Neural crest cell (in vitro differentiated cells): Measurements from ENCODE around the gene ZNF341. TPM values are rescaled to one million over a fixed set of nuclear protein-coding genes. Genes with fewer than 3 reads are reported as not detected.

ENCODE experiments used
- DNase-seq: peaks from one replicate; pipeline ENCODE4 v3.0.0; 2021; ENCODE audit warnings: low read depth, mixed read lengths, low spot score
- H3K27ac Mint-ChIP-seq: one replicate; pipeline ENCODE4 v1.8.0; 2021; ENCODE audit warnings: mild to moderate bottlenecking, mixed read lengths; ENCODE audit not compliant: unreplicated experiment
- H3K27me3 Mint-ChIP-seq: 2 replicates; pipeline ENCODE4 v1.8.0; 2021; ENCODE audit warnings: low read depth, mild to moderate bottlenecking, mixed read lengths
- H3K36me3 Mint-ChIP-seq: 2 replicates; pipeline ENCODE4 v1.8.0; 2021; ENCODE audit warnings: low read depth, mild to moderate bottlenecking, mixed read lengths
- H3K4me1 Mint-ChIP-seq: 2 replicates; pipeline ENCODE4 v1.8.0; 2021; ENCODE audit warnings: mixed read lengths
- H3K4me3 Mint-ChIP-seq: one replicate; pipeline ENCODE4 v1.8.0; 2021; ENCODE audit warnings: mild to moderate bottlenecking, mixed read lengths
- H3K9me3 Mint-ChIP-seq: 2 replicates; pipeline ENCODE4 v1.8.0; 2021; ENCODE audit warnings: mixed read lengths
- total RNA-seq: library from RNA; stranded (reverse); gene quantifications from 2 replicates; pipeline ENCODE4 v1.2.1, GENCODE V29; 2021
- TF ChIP-seq, protein P1 (sequence below): fragments of 200-600 bp; sonication (generic); conservative IDR thresholded peaks from 2 replicates; pipeline ENCODE4 v1.5.0; 2021; ENCODE audit warnings: antibody characterized with exemption, mild to moderate bottlenecking

The ZNF341 gene
- total RNA-seq, 1 donor from 2014 or later: 5.1 TPM

DNA sequence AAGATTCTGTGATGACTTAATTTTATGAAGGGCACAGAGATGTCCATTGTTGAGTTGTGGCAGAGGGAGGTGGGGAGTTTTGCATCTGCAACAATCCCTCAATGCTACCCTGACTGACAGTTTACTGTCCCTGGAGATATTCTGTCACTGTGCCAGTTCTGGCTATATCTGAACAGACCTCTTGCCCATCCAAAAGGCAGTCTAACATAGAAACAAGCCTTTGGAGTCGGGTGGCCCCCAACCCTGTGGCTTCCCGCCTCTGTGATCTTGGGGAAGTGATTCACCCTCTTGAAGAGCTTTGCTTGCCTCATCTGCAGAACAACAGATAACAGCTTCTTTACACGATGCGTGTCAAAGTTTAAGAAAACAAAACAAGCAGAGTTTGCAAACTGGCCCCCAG, 41.8 kb upstream of the ZNF341 start:
- no peak for DNase-seq
- peak overlapping the region; percentile 79 for H3K27ac Mint-ChIP-seq
- TF ChIP-seq, protein P1, sequence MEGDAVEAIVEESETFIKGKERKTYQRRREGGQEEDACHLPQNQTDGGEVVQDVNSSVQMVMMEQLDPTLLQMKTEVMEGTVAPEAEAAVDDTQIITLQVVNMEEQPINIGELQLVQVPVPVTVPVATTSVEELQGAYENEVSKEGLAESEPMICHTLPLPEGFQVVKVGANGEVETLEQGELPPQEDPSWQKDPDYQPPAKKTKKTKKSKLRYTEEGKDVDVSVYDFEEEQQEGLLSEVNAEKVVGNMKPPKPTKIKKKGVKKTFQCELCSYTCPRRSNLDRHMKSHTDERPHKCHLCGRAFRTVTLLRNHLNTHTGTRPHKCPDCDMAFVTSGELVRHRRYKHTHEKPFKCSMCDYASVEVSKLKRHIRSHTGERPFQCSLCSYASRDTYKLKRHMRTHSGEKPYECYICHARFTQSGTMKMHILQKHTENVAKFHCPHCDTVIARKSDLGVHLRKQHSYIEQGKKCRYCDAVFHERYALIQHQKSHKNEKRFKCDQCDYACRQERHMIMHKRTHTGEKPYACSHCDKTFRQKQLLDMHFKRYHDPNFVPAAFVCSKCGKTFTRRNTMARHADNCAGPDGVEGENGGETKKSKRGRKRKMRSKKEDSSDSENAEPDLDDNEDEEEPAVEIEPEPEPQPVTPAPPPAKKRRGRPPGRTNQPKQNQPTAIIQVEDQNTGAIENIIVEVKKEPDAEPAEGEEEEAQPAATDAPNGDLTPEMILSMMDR: no peak
- no peaks in the 10 kb centered on the region for H3K36me3 Mint-ChIP-seq
- peaks cover 45% of the 10 kb centered on the region for H3K4me1 Mint-ChIP-seq
- peak overlapping the region; percentile 48 for H3K4me3 Mint-ChIP-seq
- no peaks in the 10 kb centered on the region for H3K9me3 Mint-ChIP-seq
- peaks cover 3% of the 10 kb centered on the region for H3K27me3 Mint-ChIP-seq

DNA sequence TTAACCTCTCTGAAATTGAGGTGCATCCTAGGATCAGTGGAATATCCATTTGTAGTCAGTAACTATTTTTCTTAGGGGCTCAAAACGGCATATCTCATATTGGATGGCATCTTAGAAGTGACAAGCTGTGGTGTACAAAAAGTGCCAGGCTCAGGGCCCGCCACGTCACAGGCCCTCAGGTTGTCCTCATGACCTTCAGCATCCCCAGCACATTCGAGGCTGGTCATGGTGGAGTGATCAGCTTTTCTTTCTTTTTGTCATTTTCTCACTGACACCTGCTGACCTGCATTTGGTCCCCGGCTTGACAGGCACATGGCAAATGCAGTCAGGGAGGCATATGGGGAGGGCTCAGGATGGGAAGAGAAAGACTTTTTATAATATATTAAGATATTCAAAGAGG, 38.5 kb upstream of the ZNF341 start:
- Mint-ChIP-seq H3K9me3 (peaks cover under 1% of the 10 kb centered on the region), H3K4me3 (no peak overlapping the region), H3K27ac (no peak overlapping the region), H3K4me1 (peaks cover 33% of the 10 kb centered on the region), H3K36me3 (peaks cover 6% of the 10 kb centered on the region), H3K27me3 (peaks cover 3% of the 10 kb centered on the region)
- DNase-seq: no peak
- TF ChIP-seq, protein P1: no peak

DNA sequence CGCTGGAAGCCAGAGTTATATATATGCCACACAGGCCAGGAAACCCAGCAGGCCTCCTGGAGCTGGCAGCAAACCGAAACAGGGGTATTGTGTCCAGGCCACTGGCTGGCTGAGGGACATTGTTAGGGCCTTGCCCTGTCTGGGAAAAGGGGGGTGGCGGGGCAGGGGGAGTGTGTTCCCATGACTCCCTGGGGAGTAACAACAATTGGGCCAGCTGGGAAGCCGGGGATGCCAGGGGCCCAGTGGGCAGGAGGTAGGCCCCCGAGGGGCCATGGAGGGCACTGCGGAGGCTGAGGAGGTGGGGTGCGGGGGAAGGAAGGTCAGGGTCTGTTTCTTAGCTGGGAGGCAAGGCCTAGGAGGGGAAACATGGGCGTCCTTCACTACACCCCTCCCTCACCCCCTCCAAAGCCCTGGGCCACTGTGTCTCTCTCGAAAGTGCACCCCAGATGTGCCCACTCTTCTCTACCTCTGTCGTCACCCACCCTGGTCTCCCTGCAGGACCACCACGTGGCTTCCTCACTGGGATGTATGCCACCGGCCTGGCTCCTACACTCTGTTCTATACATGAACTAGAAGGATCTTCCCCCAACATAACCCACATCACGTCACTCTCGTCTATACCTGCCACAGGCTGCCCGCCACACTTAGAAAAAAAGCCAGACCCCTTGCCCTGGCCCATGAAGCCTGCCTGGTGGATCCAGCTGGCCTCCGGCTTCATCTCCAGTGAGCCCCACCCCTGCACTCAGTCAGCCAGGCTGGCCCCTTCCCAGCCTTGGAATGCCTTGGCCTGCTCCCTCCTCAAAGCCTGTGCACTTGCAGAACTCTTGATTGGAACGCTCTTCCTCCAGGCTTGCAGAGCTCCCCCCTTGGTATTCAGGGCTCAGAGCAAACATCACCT, 37.8 kb upstream of the ZNF341 start:
- H3K27me3 Mint-ChIP-seq: peaks cover 2% of the 10 kb centered on the region
- peaks cover 2% of the 10 kb centered on the region for H3K9me3 Mint-ChIP-seq
- H3K4me3 Mint-ChIP-seq: peak overlapping the region; percentile 47
- DNase-seq: no peak
- peak overlapping the region; percentile 83 for H3K27ac Mint-ChIP-seq
- H3K36me3 Mint-ChIP-seq: peaks cover 9% of the 10 kb centered on the region
- H3K4me1 Mint-ChIP-seq: peaks cover 33% of the 10 kb centered on the region
- TF ChIP-seq, protein P1: no peak

DNA sequence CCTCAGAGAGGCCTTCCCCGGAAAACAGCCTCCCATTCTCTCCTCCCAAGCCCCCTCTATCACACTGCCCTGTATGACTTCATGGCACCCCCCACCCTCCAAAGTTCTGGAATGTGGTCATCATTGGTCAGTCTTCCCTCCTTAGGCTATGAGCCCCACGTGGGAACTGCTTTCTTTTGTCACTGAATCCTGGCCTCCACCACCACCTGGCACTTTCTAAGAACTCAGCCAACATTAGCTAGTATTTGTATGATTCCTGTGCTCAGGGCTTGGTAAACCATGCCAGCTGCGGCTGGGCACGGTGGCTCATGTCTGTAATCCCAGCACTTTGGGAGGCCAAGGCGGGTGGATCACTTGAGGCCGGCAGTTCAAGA, 37.2 kb upstream of the ZNF341 start:
- TF ChIP-seq, protein P1: no peak
- Mint-ChIP-seq H3K4me3 (no peak overlapping the region), H3K27me3 (no peaks in the 10 kb centered on the region), H3K27ac (peak overlapping the region; percentile 83), H3K9me3 (peaks cover 2% of the 10 kb centered on the region), H3K36me3 (peaks cover 9% of the 10 kb centered on the region), H3K4me1 (peaks cover 32% of the 10 kb centered on the region)
- DNase-seq: no peak

DNA sequence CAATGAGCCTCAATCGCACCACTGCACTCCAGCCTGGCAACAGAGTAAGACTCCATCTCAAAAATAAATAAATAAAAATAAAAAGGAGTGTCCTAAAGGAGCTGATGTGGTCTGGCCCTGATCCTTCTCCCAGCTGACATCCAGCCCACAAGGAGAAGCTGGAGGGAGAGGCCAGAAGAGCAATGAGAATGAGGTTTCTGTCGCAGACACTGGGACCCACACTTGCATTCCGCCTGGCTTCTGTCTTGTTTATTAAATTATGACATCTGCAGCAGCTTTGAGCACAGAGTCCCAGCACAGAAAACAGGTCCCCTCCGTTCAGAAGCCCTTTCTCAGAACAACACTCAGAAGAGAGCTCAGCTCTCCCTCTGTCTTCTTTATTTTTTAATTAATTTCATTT, 35.3 kb upstream of the ZNF341 start:
- Mint-ChIP-seq H3K9me3 (peaks cover 2% of the 10 kb centered on the region), H3K4me1 (peaks cover 25% of the 10 kb centered on the region), H3K4me3 (no peak overlapping the region), H3K36me3 (peaks cover 9% of the 10 kb centered on the region), H3K27ac (no peak overlapping the region), H3K27me3 (no peaks in the 10 kb centered on the region)
- TF ChIP-seq, protein P1: no peak
- no peak for DNase-seq
